PC-3 (cell line): Measurements from ENCODE around the gene TGFBR3. TPM values are rescaled to one million over a fixed set of nuclear protein-coding genes. Genes with fewer than 3 reads are reported as not detected.

Source experiments
- ATAC-seq: fragments of 200-7000 bp; cut with Tn5 transposase; 2 replicates; pipeline ENCODE4 v1.9.1; 2020; ENCODE audit warnings: mild to moderate bottlenecking, moderate library complexity
- BruUV-seq: library from RNA; stranded (reverse); fragments of 400-500 nt; replicated peaks from 2 replicates; lab custom pipeline; 2021; lab: Mats Ljungman, UMichigan
- CTCF ChIA-PET: fragments of 300-600 bp; sonication (Branson Sonifier 250); formaldehyde crosslinking; loops from one replicate; lab custom pipeline; 2022; ENCODE audit warnings: antibody characterized with exemption; lab: Charles Lee
- POLR2A ChIA-PET: fragments of 300-600 bp; sonication (Branson Sonifier 250); formaldehyde crosslinking; loops from one replicate; lab custom pipeline; 2022; ENCODE audit warnings: antibody characterized with exemption; ENCODE audit not compliant: unreplicated experiment; lab: Charles Lee
- DNase-seq: peaks from one replicate; pipeline ENCODE4 v3.0.0-alpha.2; 2015
- H2AFZ ChIP-seq: fragments of 300-600 bp; sonication (generic); 2 replicates; pipeline ENCODE4 v1.6.0; 2016; ENCODE audit warnings: antibody characterized with exemption, low read length
- H3F3A ChIP-seq: fragments of 300-600 bp; sonication (generic); one replicate; pipeline ENCODE4 v1.6.0; 2017; ENCODE audit warnings: antibody characterized with exemption, low read length, control low read depth, mild to moderate bottlenecking; ENCODE audit not compliant: unreplicated experiment
- H3K27ac ChIP-seq: fragments of 300-600 bp; sonication (generic); 2 replicates; pipeline ENCODE4 v1.5.1; 2016; ENCODE audit warnings: mild to moderate bottlenecking, low read length
- H3K27me3 ChIP-seq: fragments of 300-600 bp; sonication (generic); 2 replicates; pipeline ENCODE4 v1.6.1; 2016; ENCODE audit warnings: low read length, mixed read lengths
- H3K36me3 ChIP-seq: fragments of 300-600 bp; sonication (generic); 2 replicates; pipeline ENCODE4 v1.6.1; 2016; ENCODE audit warnings: low read depth, mixed run types, low read length, mixed read lengths
- H3K4me1 ChIP-seq: fragments of 300-600 bp; sonication (generic); 2 replicates; pipeline ENCODE4 v1.5.1; 2016; ENCODE audit warnings: low read length; ENCODE audit not compliant: insufficient read depth
- H3K4me2 ChIP-seq: fragments of 300-600 bp; sonication (generic); 2 replicates; pipeline ENCODE4 v1.6.0; 2016; ENCODE audit warnings: low read length
- H3K4me3 ChIP-seq: fragments of 300-600 bp; sonication (generic); 2 replicates; pipeline ENCODE4 v1.5.1; 2016; ENCODE audit warnings: mild to moderate bottlenecking, low read length, mixed read lengths
- H3K79me2 ChIP-seq: fragments of 300-600 bp; sonication (generic); 2 replicates; pipeline ENCODE4 v1.6.1; 2017; ENCODE audit warnings: low read length, mixed read lengths
- H3K9ac ChIP-seq: fragments of 300-600 bp; sonication (generic); 2 replicates; pipeline ENCODE4 v1.6.0; 2016; ENCODE audit warnings: mild to moderate bottlenecking, low read length
- H3K9me2 ChIP-seq: fragments of 300-600 bp; sonication (generic); replicated peaks from 2 replicates; pipeline ENCODE4 v1.6.1; 2016; ENCODE audit warnings: mixed run types, low read length, mixed read lengths
- H3K9me3 ChIP-seq: fragments of 300-600 bp; sonication (generic); 2 replicates; pipeline ENCODE4 v1.6.1; 2016; ENCODE audit warnings: low read length, mixed read lengths
- H4K20me1 ChIP-seq: fragments of 300-600 bp; sonication (generic); 2 replicates; pipeline ENCODE4 v1.6.1; 2016; ENCODE audit warnings: low read length, mixed read lengths
- EZH2 ChIP-seq: fragments of 300-600 bp; sonication (generic); IDR thresholded peaks from one replicate; pipeline ENCODE4 v1.6.1; 2017; ENCODE audit warnings: antibody characterized with exemption, mild to moderate bottlenecking, low read length; ENCODE audit not compliant: unreplicated experiment
- EZH2phosphoT487 ChIP-seq: fragments of 300-600 bp; sonication (generic); IDR thresholded peaks from 2 replicates; pipeline ENCODE4 v1.6.1; 2018; ENCODE audit warnings: mild to moderate bottlenecking, antibody characterized with exemption, low read length, borderline replicate concordance
- intact Hi-C: fragments of 100-400 bp; cut with micrococcal nuclease; formaldehyde crosslinking; loops from 2 replicates; pipeline ENCODE4 v1.9.0; 2023
- total RNA-seq: library from RNA; depleted of rRNA; stranded (reverse); fragments of >200 nt; gene quantifications from 2 replicates; pipeline ENCODE4 v1.2.3, GENCODE V29; 2014
- TF ChIP-seq, protein P1 (sequence below): fragments of 300-600 bp; sonication (generic); conservative IDR thresholded peaks from 2 replicates; pipeline ENCODE4 v1.5.1; 2017; ENCODE audit warnings: antibody characterized with exemption, low read depth, mild to moderate bottlenecking, low read length

The TGFBR3 gene
- total RNA-seq, 1 experiment from 2014 or later = 2.8 TPM

DNA sequence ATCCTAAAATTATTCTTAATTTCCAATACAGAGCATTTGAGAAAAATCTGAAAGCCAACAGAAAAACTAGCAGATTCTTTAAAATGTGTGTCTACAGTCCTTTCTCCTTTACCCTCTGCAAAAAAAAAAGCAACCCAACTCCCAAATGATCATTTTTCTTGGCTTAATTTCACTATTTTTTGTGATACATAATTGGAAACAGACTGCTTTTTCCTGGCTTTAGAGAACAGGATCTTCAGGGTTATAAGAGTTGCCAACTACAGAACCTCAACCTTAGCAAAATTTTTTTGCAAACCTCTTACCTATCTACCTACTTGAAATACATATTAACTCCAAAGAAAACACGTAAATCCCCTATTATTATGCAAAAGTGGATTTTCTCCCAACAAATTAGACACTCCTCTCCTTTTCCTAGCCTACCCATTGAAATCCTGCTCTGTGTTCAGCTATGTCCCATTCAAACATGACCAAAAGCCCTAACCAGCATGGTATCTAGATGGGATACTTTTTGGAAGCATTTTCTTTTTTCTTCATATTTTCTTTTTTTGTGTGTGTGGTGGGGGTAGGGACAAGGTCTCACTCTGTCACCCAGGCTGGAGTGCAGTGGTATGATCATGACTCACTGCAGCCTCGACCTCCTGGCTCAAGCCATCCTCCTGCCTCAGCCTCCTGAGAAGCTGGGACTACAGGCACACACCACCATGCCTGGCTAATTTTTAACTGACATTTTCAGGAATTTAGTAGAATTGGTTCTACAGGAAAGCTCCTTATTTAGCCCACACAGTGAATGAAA lies 9.0 kb downstream of the TGFBR3 start:
- no peaks in the 10 kb centered on the region for H3K9me3 ChIP-seq
- intact Hi-C loops = no loop called here
- POLR2A ChIA-PET = no interaction called here
- peaks cover 25% of the 10 kb centered on the region for H3K4me1 ChIP-seq
- CTCF ChIA-PET = no interaction called here
- no TSS peak for BruUV-seq
- TF ChIP-seq EZH2 (no peak), EZH2phosphoT487 (no peak)
- TF ChIP-seq, protein P1, sequence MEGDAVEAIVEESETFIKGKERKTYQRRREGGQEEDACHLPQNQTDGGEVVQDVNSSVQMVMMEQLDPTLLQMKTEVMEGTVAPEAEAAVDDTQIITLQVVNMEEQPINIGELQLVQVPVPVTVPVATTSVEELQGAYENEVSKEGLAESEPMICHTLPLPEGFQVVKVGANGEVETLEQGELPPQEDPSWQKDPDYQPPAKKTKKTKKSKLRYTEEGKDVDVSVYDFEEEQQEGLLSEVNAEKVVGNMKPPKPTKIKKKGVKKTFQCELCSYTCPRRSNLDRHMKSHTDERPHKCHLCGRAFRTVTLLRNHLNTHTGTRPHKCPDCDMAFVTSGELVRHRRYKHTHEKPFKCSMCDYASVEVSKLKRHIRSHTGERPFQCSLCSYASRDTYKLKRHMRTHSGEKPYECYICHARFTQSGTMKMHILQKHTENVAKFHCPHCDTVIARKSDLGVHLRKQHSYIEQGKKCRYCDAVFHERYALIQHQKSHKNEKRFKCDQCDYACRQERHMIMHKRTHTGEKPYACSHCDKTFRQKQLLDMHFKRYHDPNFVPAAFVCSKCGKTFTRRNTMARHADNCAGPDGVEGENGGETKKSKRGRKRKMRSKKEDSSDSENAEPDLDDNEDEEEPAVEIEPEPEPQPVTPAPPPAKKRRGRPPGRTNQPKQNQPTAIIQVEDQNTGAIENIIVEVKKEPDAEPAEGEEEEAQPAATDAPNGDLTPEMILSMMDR = no peak
- ATAC-seq (no peak), DNase-seq (no peak)
- H3K27ac ChIP-seq = no peak overlapping the region
- H3K36me3 ChIP-seq = no peaks in the 10 kb centered on the region
- H3K4me3 ChIP-seq = no peak overlapping the region
- no peak overlapping the region for H3K9ac ChIP-seq
- no peaks in the 10 kb centered on the region for H3K27me3 ChIP-seq
- H3K79me2 ChIP-seq = no peaks in the 10 kb centered on the region
- H4K20me1 ChIP-seq = no peaks in the 10 kb centered on the region
- H2AFZ ChIP-seq = no peak overlapping the region
- H3K9me2 ChIP-seq = no peaks in the 10 kb centered on the region
- H3K4me2 ChIP-seq = no peak overlapping the region
- no peaks in the 10 kb centered on the region for H3F3A ChIP-seq

DNA sequence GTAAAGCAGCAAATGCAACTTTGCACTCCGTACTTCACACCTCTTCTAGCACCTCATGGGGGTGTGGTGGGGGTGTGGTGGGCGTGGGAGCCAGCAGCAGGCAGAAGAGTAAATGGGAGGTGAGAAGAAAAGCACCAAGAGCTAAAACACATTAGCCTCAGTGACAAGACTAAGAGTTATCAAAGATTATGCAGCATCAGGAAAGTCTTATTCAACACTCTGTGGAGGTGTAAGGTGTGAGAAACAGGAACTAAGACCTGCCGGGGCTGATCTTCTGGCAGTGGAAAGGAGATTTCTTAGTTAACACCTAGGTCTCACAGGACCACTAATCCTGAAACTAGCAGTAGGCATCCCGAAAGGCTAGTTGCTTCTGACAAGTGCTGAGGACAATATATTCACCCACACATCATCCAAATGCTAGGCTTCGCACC lies 9.9 kb downstream of the TGFBR3 start:
- POLR2A ChIA-PET = no interaction called here

More for the DNA sequence above, 9.9 kb downstream of the TGFBR3 start:
- BruUV-seq = no TSS peak
- CTCF ChIA-PET = no interaction called here
- no peaks in the 10 kb centered on the region for H3K36me3 ChIP-seq
- H3K9me3 ChIP-seq = no peaks in the 10 kb centered on the region
- H3K4me3 ChIP-seq = no peak overlapping the region
- TF ChIP-seq EZH2phosphoT487 (no peak), EZH2 (no peak)
- TF ChIP-seq, protein P1 = no peak
- no peak overlapping the region for H2AFZ ChIP-seq
- no peaks in the 10 kb centered on the region for H3F3A ChIP-seq
- H3K4me1 ChIP-seq = peaks cover 33% of the 10 kb centered on the region
- intact Hi-C loops = no loop called here
- no peak overlapping the region for H3K27ac ChIP-seq
- H3K27me3 ChIP-seq = no peaks in the 10 kb centered on the region
- H3K9ac ChIP-seq = no peak overlapping the region
- no peaks in the 10 kb centered on the region for H3K9me2 ChIP-seq
- no peak for ATAC-seq
- H3K79me2 ChIP-seq = peaks cover 3% of the 10 kb centered on the region; the same call in 1 of the 2 replicates
- no peaks in the 10 kb centered on the region for H4K20me1 ChIP-seq
- no peak for DNase-seq
- no peak overlapping the region for H3K4me2 ChIP-seq
